NCI-H774 (cell line): ENCODE results near the gene ONECUT1.
"Not testable (repeated sequence)": the region's sequence is repeated elsewhere in the genome, so short reads cannot be mapped to it uniquely, and the experiment has no call there.

ENCODE experiments used
- DNase-seq: peaks from one replicate; lab custom pipeline; 2025; lab: John Stamatoyannopoulos, UW

Gene ONECUT1

DNA sequence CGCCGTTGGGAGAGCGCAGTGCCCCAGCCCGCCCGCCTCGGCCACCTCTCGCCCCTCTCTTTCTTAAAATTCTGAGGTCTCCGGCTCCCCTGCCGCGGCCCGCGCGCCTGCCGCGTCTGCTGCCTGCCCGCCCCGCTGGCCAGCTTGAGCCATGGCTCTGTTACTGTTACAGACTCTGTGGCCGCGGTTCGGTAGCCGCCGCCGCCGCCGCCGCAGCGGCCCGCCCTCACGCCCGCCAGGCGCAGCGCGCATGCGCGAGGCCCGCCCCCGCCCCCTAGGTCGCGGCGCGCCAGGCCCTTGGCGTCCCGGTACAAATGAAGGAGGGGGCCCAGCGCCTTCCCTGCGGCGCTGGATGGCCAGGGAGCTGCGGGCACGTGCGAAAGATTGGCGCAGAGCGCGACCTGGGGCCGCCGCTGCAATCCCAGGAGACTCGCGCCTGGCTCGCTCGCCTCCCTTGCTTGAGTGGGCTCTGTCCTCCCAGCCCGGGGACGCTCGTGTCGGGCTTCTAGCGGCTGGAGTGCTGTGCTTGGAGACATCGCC, at the start of gene ONECUT1:
Gene ONECUT1 (minus strand): TSS at position 168 of the 540 bp plus-strand sequence. CDS start 452 bp downstream, outside the sequence.
- DNase-seq: peak; percentile 45

DNA sequence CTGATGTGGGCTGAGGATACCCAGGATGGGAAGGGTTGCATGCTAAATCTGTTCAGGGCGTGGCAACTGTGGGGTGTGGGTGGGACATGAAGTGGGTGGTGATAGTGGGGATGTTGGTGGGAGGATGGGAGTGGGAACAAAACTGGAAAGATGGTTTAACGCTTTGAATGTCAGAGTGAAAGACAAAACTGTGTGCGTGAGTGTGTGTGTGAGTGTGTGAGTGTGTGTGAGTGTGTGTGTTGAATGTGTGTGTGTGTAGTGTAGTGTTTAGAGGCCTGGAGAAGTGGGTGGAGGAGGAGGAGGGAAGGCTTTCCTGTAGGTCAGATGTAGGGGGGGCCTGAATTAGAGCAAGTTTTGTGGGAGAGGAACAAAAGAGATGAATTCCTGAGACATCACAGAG, 44.2 kb upstream of the ONECUT1 start:
- DNase-seq: no peak

DNA sequence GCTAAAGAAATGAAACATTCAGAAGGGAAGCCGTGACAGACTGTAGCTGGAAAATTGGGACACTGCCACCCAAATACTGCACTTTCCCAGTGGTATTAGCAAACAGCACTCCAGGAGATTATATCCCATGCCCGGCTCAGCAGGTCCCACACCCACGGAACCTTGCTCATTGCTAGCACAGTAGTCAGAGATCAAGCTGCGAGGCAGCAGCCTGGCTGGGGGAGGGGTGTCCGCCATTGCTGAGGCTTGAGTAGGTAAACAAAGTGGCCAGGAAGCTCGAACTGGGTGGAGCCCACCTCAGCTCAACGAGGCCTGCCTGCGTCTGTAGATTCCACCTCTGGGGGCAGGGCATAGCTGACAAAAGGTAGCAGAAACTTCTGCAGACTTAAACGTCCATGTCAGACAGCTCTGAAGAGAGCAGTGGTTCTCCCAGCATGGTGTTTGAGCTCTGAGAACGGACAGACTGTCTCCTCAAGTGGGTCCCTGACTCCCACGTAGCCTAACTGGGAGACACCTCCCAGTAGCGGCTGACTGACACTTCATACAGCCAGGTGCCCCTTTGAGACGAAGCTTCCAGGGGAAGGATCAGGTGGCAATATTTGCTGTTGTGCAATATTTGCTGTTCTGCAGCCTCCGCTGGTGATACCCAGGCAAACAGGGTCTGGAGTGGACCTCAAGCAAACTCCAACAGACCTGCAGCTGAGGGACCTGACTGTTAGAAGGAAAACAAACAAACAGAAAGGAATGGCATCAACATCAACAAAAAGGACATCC, 34.2 kb upstream of the ONECUT1 start:
- not testable (repeated sequence) for DNase-seq

DNA sequence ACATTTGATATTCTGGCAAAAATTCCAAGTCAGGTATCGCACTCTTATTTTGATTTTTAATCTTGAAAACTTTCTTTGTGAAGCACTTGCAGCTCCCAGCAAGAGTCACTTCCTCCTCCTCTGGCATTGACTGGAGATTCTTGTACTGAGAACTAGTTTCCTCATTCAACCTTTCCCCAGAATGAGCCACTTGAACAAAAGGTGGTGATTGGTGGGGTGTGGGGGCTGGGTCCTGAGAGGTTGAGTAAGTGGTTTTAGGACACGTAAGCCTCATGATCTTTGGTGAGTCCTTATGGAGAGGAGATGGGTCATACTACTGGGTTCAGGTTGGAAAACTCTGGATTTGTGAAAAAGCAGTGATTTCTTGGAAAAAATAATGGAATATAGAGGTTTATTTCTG, 32.3 kb upstream of the ONECUT1 start:
- DNase-seq: no peak

DNA sequence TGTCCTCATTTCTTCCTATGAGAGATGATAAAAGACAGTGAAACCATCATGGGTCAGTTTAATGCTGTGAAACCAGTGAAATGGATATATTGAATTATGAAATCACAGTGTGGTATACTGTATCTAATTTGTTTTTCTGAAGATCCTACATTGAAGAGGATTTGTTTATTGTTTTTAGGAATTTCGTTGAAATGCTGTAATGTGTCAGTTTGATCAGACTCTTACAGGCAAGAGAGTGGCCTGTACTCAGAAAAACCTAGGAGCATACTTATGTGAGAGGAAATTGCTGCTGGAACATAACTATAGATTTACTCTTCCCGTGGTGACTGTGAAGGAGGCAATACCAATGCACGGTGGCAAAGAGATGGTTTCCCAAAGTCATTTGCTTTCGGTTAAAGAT, 29.1 kb upstream of the ONECUT1 start:
- no peak for DNase-seq

DNA sequence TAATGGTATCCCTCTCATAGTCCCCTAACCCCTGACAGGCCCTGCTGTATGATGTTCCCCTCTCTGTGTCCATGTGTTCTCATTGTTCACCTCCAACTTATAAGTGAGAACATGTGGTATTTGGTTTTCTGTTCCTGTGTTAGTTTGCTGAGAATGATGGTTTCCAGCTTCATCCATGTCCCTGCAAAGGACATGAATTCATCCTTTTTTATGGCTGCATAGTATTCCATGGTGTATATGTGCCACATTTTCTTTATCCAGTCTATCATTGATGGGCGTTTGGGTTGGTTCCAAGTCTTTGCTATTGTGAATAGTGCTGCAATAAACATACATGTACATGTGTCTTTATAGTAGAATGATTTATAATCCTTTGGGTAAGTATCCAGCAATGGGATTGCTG, 25.8 kb upstream of the ONECUT1 start:
- not testable (repeated sequence) for DNase-seq

DNA sequence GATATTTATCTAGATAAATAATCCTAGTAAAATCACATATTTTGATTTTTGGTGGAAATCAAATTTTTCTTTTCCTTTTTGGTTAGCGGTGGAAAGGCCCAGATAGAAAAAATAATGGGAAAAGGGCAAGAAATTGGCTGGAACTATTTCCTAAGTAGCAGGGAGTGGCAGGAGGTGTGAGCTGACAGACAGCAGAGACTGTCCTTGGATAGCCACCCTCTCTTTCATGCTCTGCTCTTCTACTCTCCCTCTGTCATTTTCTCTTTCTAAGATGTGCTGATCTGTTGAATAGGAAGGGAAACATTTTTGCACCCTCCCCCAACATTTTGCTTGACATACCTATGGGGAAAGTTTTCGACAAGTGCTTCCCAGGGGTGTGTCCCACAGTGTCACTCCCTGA, 18.9 kb upstream of the ONECUT1 start:
- no peak for DNase-seq

DNA sequence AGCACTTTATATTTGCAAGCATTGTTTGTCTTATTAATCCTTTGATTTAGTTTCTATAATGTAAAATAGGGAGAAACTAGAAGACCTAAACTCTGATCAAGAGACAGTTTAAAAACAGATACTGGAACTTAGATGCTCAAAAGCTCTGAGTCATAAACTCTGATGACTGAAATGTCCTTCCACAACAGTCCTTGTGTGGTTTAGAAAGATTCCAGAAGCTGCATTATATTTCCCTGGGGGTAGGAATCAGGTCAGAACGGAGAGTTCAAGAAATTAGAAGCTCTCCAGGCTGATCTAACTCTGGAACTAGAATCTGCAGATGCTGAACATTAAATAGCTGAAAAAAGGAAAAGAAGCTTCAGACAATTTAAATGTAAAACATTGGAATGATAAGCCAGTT, 18.3 kb upstream of the ONECUT1 start:
- DNase-seq: no peak

DNA sequence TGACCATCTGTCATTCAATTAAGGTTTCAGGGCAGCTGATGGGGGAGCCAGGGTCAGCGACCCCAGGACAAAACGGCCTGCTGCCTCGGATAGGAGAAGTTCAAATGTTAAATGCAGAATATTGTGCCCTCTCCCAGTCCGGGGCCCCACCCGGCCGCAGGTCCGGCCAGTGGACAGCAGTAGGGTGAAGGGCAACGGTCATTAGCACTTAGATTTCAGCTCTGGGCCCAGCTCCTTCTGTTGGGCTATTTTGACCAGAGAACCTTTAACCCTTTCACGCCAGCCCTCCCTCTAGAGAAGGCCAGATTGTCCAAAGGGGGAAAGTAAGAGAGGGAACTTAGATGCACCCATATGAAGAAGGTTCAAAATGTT, 16.1 kb upstream of the ONECUT1 start:
- no peak for DNase-seq

DNA sequence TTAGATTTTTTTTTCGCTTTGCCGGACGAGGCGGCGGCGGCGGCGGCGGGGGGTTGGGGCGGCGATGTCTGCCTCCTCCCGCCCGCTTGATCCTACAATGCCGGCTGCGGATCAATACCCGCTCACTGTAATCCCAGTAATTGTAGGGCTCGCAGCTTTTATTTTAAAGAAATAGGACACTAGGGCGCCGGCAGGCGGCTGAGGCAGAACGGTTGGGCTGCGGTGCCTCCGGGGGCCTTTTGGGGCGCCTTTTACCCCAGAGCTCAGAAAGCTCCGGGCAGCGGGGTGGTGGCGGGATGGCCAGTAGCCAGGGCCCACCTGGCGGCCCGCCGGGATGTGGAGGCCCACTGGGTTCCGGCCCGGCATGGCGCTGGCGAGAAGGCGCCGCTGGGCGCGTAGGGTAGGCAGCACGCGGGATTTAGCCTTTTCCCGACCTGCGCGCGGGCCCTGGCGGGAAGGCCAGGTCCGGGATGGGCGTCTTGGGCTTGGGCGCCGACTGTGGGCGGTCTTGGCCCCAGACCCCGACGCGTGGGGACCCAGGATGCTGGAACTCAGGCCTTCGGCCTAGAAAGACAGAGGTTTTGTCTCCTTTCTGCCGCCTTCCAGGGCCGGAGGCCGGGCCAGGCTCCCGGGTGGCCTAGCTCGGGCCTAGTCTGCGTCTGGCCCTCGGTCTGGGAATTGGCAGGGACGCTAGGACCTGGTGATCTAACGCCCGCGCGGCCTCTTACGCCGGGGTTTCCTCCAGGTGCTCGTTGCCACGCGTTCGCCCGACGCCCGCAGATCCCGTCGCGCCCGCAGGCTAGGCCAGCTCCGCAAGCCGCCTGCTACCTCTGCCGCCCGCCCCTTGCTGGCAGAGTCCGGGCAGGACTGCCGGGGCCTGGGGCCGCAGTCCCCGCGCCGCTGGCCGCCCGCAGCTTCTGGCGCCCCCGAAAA, 15.5 kb upstream of the ONECUT1 start:
- DNase-seq: no peak

DNA sequence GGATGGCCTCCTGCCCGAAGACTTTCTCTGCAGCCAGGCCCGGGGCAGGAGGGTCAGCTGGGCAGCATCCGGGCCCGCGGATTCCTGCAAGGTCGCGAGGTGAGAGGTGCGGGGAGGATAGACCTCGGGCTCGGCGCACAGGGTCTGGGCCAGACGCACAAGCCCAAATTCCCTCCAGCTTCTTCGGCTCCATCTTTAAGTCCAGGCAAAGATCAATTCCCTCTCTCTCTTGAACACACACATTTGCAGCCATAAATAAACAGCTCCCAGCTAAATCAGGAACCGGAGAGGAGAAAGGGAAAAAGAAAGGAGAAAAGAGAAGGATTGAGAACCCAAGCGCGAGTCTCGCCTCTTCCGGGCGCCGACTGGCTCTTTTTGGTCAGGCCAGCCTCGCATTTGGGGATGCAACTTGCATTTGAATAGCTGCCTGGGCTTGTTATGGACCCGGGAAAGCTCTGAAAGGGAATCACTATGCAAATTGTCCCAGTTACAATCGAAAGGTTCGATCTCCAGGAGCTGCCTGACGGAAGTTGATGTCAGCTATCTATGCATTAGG, 14.5 kb upstream of the ONECUT1 start:
- DNase-seq: no peak

DNA sequence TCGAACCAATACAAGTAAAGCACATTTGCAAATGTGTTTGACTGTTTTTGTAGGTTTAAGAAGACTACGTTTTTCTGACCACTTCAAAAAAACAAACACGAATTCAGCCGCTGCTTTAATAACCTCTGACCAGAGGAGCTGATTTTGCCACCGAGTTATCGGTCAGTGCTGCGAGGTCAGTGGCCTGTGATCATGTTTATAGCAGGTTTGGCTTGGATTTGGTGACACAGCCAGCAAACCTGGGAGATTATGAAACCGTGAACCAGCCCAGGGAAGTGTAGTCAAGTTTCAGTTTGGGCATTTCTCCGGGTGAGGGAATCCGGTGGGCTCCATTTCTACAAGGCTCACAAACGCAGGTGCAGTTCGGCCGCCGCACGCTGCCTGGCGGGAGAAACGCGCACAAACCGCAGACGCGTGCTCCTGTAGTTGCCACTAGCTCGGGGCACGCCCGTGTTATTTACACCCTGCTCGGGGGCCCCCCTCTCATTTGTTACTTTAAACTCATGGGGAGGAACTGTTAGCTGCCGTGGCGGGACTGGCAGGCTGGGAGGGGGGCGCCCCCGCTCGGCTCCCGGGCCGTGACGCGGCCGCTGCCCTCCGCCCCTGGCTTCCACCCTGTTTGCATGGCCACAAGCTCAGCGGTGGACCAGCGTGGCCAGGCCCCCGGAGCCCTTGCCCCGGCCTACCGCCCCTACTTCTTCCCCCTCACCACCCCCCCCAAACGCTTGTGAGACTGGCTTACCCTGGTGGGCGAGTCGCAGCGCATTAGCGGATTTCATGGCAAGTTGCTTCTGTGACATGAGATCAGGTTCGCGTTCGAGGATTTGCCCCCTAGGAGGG, 13.6 kb upstream of the ONECUT1 start:
- DNase-seq: no peak

DNA sequence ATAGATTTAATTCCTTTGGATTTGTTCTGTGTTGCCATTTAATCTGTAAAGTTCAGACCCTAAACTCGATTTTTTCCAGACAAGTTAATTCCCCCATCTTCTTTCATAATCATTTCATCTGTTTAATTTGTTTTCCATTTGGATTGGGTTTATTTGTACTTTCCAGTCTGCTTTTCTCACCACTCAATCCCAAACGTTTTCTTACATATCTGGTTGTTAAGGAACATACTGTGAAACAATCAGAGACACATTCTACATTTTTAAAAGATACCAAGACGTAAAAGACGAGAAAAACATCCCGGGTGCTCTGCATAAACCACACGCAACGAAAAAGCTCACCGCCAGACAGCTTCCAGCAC, 13.0 kb upstream of the ONECUT1 start:
- no peak for DNase-seq

DNA sequence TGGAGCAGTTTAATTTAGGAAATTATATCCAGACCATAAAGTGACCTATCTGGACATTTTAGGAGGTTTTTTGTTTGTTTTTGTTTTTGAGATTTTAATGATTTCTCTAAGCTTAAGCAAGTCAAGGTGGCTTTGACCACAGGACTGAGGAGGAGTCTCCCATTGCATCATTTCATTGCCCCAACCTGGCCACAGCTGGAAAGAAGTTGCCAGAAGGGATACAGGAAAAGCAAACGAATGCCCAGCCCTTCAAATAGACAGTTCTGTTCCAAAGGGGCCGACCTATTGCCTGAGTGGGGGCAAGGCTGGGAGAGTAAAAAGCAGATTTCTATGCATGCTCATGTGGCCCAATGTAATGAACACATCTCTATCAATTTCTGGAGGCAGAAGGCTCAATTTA, 12.0 kb upstream of the ONECUT1 start:
- DNase-seq: no peak

DNA sequence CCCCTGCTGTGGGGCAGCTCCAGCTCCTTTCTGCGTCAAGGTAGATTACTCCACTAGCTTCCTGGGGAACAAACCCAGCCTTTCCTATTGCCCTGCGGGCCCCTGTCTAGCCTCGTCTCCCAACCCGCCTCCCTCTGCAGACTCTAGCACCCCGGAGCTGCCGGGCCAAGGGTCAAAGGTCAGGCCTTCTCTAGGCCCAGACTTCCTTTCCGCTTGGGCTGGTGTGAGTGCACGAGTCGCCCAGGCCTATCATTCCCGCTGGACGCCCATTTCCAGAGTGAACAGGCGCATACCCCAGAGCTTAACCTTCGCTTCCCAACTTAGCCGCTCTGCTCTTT, 11.6 kb upstream of the ONECUT1 start:
- DNase-seq: no peak

DNA sequence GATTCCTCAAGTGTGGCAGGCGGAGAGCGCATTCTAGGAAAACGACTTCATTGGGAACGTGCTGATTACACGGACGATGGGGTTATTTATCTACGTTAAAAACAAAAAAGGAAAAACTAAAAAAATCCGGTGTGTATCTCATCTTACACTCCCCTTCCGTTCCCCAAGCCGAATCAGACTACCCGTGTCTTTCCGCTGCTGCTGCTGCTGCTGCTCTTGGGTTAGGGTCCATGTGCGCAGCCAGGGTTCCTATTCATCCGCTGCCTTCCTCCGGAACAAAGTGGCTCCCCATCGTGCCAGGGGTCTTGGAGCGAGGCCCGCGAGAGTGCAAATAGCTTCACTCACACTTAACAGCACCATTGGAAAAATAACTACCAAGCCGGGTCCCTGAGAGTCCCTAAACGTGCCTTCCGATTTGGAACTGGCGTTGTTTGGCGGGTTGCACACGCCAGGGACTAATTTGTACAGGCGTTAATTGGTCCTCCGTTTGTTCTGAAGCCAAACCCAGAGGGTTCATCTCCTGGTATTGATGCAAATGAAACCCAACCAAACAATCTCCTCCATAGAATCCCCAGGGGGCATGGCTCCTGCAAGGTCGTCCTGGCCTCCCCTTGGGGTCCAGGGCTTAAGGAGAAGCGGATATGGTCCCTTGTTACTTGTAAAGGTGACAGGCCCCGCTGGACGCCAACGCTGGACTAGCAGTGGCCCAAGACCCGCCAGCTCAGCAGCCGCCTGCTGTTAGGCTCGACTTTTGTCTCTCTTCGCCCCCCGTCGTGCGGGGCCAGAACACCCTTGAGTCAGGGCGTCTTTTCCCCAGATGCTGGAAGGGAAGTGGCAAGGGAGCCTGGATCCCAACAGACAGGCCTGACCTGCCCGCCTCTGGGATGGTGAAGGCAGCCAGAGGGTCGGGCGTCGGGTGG, 11.0 kb upstream of the ONECUT1 start:
- DNase-seq: no peak

DNA sequence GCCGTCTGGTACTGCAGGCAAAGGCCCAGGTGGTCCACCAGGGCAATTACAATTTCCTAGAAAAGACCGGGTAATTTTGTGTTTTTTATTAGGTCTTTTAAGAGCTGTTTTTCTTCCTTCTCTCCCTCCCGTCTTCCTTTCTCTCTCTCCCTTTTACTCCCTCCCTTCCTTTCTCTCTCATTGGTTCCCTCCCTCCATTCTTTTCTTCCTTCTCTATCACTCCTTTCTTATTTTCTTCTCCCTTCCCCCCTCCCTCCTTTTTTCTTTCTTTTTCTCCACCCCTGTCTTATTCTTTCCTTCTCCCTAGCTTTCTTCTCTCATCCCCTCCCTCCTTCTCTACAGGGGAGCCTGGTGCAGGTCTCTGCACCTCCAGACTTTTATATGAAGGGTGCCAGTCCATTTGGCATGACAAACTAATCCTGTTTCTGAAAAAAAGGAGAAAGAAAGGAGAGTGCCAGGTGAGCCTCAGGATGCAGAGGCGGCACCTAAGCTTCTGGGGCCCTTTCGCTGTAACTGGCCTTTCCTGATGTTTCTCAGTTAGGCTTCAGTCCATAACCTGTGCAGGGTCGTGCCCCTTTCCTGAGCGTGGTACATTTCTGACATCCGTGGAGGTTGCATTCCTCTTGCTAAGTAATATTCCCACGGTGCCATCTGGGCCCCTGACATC, 9.1 kb upstream of the ONECUT1 start:
- no peak for DNase-seq

DNA sequence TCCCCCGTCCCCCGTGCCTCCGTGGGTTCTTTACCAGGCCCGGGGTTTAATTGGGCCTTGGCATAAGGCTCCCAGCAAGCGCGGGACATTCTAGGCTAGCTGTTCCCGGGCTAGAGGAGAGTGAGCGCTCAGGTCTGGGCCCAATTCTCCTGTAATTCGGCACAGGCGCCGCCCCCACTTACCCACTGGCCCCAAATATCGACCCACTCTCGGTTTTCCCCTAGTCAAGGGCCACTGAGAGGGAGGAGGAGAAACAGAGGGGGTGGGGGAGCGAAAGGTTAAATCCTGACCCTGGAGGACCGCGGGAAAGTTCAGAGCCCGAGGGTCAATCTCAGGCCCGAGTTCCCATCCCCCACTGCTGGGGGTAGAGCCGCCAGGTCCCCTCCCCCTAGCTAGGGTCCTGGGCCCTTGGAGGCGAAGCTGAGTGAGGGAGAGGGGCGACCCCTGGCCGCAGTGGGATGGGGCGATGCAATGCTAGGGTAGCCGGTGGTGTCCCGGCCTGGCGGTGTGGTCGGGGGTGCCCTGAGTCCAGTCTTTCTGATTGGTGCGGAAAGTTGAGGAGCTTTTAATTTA, 8.5 kb upstream of the ONECUT1 start:
- DNase-seq: no peak

DNA sequence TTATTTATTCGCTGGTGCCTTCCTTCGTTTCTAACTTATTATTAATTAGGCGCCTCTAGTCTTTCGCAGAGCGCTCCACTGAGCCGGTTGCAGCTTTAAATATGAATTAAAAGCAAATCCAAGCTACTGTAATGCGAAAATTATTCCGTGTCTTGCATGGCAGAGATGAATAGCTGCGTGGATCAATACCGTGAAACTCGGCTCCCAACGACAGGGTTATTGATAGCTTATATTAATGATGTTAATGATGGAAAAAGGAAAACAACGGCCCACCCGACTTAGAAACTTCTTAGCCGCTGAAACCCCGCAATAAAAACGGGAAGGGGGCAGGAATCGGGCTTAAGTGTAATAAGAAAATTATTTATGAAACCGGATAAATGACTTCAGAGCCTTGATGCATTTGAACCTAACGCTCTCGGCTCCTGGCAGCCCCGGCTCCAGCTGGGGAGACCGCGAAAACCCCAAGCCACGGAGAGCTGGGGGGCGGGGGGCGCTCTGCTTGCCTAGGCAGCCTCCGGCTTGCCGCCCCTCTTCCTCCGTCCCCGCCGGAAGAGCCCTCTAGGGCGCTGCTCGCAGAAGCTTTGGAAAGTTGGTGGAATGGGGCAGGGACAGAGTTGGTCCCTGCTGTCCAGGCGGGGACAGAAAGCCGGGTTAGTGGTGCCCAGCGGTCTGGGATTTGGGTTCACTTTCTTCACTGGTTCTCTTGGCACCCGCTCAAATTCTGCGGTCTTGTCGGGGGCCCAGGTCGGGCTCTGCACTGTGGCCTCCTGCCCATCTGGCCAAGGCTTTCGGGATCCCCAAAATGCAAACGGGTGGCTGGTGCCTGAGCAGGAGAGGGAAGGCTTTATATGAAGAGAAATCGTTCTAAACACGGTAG, 7.7 kb upstream of the ONECUT1 start:
- no peak for DNase-seq
